PC-3 (cell line): ENCODE results near the gene UBE2H.

Experiments
- CTCF ChIP-seq: fragments of 300-600 bp; sonication (generic); conservative IDR thresholded peaks from 2 replicates; pipeline ENCODE4 v1.5.1; 2017; ENCODE audit warnings: antibody characterized with exemption, low read depth, mild to moderate bottlenecking, low read length
- EZH2 ChIP-seq: fragments of 300-600 bp; sonication (generic); IDR thresholded peaks from one replicate; pipeline ENCODE4 v1.6.1; 2017; ENCODE audit warnings: antibody characterized with exemption, mild to moderate bottlenecking, low read length; ENCODE audit not compliant: unreplicated experiment
- EZH2phosphoT487 ChIP-seq: fragments of 300-600 bp; sonication (generic); IDR thresholded peaks from 2 replicates; pipeline ENCODE4 v1.6.1; 2018; ENCODE audit warnings: mild to moderate bottlenecking, antibody characterized with exemption, low read length, borderline replicate concordance

- TF ChIP-seq CTCF (no peak), EZH2 (no peak), EZH2phosphoT487 (no peak)
Observed at GRCh38 chr7:129923709-129924108, 29.1 kb downstream of the UBE2H start.
